Testis (tissue), 2 donors: ENCODE results near the gene SLC39A8.

Source experiments
- CTCF ChIP-seq, 3 experiments: fragments of 450-650 bp in 2 of 3; fragments of 200-600 bp in 1 of 3; sonication (generic) in 1 of 3; IDR thresholded peaks; one replicate each; pipeline ENCODE4 v1.5.1; 2016 to 2019; ENCODE audit warnings: antibody characterized with exemption in 3 of 3, mild to moderate bottlenecking in 2 of 3, moderate library complexity in 1 of 3
- POLR2A ChIP-seq: fragments of 450-650 bp; IDR thresholded peaks from one replicate; pipeline ENCODE4 v1.6.1; 2017; ENCODE audit warnings: antibody characterized with exemption, mild to moderate bottlenecking, moderate library complexity

- no peak for TF ChIP-seq CTCF (IDR thresholded peaks at IDR 0.05)
- no peak for TF ChIP-seq POLR2A
Observed at GRCh38 chr4:102259702-102260101, 85.6 kb downstream of the SLC39A8 start.
